COR-L47 (cell line): Measurements from ENCODE around the gene RPAP3.

Experiments
- DNase-seq: peaks from one replicate; lab custom pipeline; 2025; lab: John Stamatoyannopoulos, UW

Gene RPAP3

GRCh38 chr12:47742253-47742825, 36.5 kb upstream of the RPAP3 start:
- DNase-seq, result no peak

- peak; percentile 99 for DNase-seq
These were observed 35.5 kb upstream of the RPAP3 start for GRCh38 chr12:47741340-47741703.

GRCh38 chr12:47740606-47741339, 34.9 kb upstream of the RPAP3 start:
- DNase-seq, result no peak

DNA sequence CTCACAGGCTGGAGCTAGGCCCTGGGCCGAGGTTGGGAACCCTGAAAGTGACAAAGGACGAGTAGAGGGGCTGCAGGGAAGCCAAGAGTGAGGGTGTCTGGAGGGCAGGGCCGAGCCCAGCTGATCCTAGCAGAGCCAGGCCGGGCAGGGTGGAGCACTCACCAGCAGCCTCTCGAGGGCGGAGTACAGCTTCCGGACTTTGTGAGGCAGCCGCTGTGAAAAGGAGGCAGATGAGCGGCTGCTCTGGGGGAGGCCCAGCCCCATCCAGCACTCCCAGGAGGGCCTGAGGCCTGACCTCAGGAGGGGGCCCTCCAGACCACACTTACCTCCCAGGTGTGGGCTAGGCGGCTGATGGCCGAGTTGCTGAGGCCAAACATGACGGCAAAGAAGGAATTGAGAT, 34.1 kb upstream of the RPAP3 start:
- no peak for DNase-seq

DNA sequence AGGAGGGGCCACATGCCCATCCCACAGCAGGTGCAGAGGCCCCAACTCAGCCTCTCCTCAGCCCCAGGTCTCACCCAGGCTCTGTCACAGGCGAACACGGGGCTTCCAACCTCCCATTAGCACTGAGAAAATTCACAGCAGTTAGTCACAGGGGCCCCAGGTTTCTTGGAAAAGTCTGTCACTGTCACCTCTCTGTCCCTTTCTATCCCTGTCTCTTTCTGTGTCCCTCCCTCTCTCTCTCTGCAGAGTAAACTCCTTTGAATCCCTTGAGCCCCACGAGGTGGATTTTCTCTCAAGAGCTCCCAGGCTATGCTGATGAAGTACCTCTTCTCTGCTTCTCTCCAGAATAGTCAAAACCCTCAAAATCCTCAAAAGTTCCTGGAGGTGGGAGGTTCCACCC, 33.5 kb upstream of the RPAP3 start:
- no peak for DNase-seq

DNA sequence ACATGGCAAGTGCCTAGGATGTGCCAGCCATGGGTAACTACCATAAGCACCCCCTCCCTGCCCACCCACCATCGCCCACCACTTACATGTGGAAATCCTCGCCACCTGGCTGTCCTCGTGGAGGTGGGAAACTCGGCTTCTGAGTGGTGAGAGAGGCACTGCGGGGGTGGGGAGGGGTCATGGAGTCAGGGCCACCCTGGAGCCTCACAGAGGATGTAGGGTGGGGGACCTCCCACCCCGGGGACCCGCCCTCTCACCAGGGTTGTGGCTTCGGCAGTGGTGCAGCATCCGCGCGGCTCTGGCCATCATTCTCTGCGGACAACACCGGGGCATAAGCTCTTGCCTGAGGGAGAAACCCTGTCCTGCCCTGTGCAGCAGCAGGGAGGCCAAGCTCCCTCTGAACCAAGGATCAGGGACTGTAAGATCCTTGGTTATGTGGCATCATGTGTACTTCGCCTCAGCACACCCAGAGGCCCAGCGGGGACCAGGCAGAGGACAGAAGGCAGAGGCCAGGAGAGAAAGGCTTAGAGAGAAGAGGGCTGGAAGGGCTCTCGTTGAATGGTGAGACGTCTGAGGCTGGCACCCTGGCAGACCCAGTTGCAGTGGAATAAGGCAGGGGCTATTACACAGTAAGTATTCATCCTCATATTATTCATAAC, 32.2 kb upstream of the RPAP3 start:
- no peak for DNase-seq

DNA sequence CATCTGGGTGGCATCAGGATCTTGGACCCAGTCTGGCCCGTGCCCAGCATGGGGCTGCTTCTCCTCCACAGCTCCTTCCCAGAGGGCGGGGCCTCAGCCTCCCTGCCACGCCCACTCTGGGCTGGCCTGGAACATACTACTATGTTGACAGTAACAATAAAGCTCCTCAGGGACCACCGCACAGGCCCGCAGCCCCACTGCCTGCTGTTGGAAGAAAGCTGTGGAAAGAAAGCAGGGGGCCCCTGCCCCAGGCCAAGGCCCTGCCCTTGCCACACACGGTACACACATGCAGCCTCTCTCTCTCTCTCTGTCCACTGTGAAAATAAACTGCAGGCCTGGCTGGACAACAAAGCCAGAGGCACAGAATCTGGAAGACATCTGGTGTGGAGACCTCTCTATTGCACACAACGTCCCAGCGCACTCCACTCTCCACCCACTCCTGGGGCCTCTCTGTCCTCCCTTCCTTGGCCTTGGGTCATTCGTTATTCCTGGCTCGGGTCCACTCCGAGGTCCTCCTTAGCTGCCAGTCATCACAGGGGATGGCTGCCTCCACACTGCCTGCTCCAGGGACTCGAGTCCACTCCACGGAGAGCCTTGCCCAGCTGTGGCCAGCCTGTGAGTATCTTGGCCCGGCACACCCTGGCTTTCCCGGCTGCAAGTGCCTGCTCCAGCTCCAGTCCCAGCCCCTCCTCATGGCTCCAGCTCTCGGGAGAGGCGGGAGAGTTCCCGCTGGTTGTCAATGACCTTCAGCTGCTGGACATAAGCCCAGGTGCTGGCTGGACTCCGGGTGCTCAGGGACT, 31.2 kb upstream of the RPAP3 start:
- no peak for DNase-seq

GRCh38 chr12:47736216-47736615, 30.4 kb upstream of the RPAP3 start:
- DNase-seq, result no peak

DNA sequence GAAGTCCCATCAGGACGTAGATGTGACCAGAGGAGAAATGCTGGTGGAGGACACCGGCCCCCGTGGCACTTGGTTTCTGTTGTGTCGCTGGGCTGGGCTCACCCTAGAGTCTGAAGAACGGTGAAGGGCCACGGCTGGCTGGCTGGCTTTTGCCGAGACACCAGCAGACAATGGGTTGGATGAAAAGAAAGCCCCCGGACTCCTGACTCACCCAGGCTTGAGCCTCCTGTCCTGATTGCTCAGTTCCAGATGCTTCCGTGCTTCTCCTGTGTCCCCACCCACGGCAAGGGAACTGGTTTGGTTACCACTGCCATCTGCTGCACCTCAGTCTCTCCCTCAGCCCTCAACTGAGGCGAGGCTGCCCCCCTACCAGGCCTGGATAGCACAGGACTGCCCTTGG, 29.8 kb upstream of the RPAP3 start:
- DNase-seq, result no peak

DNA sequence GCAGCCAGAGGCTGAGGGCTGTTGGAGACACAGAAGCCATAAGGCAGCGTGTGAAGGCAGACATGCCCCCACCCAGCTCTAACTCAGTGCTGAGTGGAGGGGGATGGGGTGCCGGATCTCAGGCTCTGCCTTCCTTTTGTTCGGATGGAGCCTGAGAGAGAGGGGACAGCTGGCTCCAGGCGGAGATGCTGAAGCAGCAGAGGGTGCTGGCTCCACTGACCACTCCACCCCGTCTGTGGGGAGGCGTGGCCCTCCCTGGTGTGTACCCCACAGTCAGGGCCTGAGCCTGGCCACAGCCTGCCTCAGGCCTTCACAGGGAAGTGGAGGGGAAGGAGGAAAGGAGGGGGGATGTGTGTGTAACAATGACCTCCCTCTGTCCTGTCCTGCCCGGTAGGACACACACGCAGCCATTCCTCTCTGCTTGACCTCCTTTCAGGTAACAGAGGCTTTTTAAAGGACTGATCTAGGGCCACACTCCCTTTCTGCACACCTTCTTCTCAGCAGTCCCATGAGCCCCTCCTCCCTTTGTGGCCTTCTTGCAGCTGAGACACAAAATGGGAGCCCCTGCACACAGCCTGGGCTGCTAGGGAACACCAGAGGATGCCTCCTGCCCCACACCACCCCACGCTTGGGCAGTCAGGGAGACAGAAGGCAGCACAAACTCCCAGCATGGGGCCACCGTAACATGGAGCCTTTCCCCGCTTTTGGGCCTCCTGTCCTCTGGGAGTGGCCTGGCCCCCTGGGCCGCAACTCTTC, 29.1 kb upstream of the RPAP3 start:
- no peak for DNase-seq

DNA sequence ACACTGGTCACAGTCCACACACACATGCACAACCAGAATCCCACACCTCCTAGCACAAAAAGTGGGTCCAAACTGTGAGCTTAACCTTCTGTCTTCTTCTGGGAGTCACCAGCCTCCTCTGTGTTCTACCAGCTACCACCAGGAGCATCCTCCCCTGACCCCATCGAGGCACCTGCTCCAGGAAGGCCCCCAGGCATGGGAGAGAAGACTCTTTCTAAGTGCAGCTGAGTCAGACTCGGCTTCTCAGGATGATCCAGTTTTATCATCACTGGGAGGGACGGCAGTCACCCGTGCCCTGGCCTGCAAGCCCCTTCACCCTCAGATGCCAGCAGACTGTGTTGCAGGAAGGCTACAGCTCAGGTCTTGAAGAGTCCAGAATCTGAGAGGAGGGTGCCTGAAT, 27.3 kb upstream of the RPAP3 start:
- no peak for DNase-seq

DNA sequence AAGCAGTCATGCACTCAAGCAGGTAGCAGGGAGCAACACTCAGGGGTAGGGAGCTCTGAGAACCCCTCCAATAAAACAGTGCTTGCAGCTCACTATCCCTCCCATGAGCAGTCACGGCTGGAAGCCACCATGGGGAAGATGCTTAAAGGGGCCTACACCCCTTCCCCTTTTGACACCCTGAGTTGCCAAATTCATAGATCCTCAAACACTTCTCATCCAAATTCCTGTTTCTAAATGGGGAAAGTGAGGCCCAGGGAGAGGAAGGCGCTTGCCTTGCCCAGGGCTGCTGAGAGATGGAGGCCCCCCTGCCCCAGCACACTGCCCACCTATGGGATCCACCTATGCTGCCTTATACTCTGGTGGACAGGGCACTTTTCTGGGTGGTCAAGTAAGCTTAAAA, 26.7 kb upstream of the RPAP3 start:
- DNase-seq, result no peak

GRCh38 chr12:47731723-47732122, 25.9 kb upstream of the RPAP3 start:
- DNase-seq, result no peak

- peak; percentile 28 for DNase-seq
These were observed 24.5 kb upstream of the RPAP3 start for GRCh38 chr12:47730341-47730744.

- DNase-seq, result no peak
These were observed 23.4 kb upstream of the RPAP3 start for GRCh38 chr12:47729233-47729632.

DNA sequence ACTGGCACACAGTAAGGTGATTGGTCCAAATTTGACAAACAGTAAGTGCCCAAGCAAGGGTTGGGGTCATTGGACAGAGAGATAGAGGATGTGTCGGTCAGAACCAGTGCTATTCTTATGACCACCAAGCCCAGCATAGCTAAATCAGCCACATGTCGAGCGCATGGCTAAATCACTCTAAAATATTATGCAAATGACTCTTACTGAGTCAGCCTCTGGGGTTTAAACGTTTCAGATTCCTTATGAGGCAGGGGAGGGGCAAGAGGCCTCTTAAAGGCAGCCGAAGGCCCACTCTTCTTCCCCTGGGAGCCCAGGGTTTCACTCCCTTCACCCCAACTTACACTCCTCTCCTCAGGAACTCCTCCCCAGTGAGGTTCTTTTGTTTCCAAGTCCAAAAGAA, 20.1 kb upstream of the RPAP3 start:
- DNase-seq, result no peak

DNA sequence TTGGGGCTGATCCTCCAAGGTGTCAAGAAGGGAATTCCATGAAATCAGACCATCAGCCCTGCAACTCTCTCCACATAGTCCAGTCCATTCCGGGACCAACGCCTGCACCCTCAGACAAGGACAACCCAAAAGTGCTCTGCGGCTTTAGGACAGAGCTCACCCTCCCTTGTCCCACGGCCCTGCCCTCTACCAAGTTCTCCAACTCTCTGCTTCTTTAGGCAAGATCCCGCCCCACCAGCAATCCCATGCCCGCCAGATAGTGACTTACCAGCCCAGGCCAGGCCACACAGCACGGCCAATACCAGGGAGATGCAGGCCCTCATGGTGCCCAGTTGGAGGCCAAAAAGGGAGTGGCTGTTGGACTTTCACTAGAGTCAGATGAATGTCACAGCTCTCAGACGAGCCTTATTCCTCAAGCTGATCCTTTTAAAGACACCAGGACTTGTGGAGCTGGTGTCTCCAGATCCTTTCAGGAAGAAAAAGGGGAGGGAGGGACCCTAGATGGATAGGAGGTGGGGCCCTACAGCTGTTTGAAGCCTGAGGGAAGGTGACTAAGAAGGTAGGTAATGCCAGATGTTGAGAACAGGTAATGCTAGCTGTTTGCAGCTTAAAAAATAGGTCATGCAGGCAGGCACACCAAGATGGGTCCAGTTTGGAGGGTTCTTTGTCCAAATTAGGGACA, 19.4 kb upstream of the RPAP3 start, which contains the start of gene ENDOU:
Gene ENDOU, minus strand, starts transcription at position 400 of the 682 bp plus-strand sequence. Its CDS starts 77 bp downstream, at position 323.
- DNase-seq, result no peak

DNA sequence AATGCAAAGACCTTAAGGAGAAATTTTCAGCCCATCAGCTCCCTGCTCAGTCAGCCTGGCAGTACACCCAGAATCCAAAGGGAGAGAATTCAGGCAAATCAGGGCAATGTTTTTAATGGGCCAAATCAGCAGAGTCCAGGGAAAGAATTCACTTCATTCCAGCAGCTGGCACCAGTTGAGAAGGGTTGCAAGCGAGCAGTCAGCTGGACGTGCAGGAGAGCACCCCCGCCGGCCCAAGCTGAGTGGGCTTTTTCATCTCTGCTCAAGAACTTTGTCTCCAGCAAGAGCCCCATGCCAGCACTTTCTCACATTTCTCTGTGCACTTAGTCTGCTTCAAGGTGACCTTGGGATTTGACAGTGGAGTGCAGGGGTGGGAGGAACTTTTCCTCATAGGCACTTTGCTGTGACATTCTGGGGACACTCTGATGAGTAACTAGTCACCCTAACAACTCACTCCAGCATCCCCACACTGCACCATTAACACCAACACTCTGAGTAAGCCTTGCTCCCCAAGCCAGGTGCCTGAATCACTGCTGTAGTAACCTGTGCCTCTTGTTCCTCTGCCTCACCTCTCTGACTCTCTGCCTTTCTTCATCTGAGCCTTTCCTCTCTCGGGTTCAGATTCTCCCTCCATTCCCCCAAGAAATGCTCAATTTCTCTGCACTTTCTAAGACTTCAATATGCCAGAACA, 17.3 kb upstream of the RPAP3 start:
- DNase-seq, result no peak

GRCh38 chr12:47722136-47722834, 16.5 kb upstream of the RPAP3 start:
- DNase-seq, result no peak

GRCh38 chr12:47721431-47721973, 15.7 kb upstream of the RPAP3 start:
- no peak for DNase-seq
